ENCODE data around the gene OSBPL2.

GRCh38 chr20:62342910-62343309 lies 104.6 kb downstream of the OSBPL2 start:
- TF ChIP-seq EZH2 (IDR thresholded peaks at IDR 0.05; ENCODE audit: borderline replicate concordance, low read depth, low read length, severe bottlenecking) (no peak), CTCF (IDR thresholded peaks at IDR 0.05; ENCODE audit: borderline replicate concordance, extremely low read depth, low read length, poor library complexity, severe bottlenecking) (no peak)

Measured in DND-41 (cell line).